K562 (cell line): Measurements from ENCODE around the gene LRRC38. TPM values are rescaled to one million over a fixed set of nuclear protein-coding genes. Genes with fewer than 3 reads are reported as not detected.

Experiments used
- ATAC-seq: fragments of 200-7000 bp; cut with Tn5 transposase; 3 replicates; pipeline ENCODE4 v1.9.1; 2020; ENCODE audit warnings: moderate library complexity
- BruUV-seq: library from RNA; stranded (reverse); fragments of 400-500 nt; replicated peaks from 2 replicates; lab custom pipeline; 2021; lab: Mats Ljungman, UMichigan
- CTCF ChIA-PET: fragments of 300-600 bp; formaldehyde crosslinking; extraction: SDS; loops from one replicate; lab custom pipeline; 2021; ENCODE audit warnings: low intra/inter-chr PET ratio; lab: Yijun Ruan, JAX
- POLR2A ChIA-PET: fragments of 300-600, 350-650 bp; sonication (Branson Sonifier 250); formaldehyde crosslinking; extraction: SDS; loops from one replicate; lab custom pipeline; 2021; ENCODE audit warnings: antibody characterized with exemption, inconsistent platforms; lab: Yijun Ruan, JAX
- DNase-seq, 4 experiments: peaks; one replicate each; pipeline versions ENCODE4 v3.0.0 to v3.0.0-alpha.2; 2011 to 2018; ENCODE audit warnings: low spot score in 3 of 4, mixed read lengths in 3 of 4; ENCODE audit errors: extremely low read depth in 1 of 4
- FAIRE-seq: peaks from 2 replicates; lab custom pipeline; 2011; peaks lifted over from hg19 to GRCh38; lab: Jason Lieb, UNC
- H2AFZ ChIP-seq: 2 replicates; pipeline ENCODE4 v1.6.0; 2011; ENCODE audit warnings: low read depth, low read length, control low read depth, inconsistent platforms
- H3K27ac ChIP-seq: fragments of 200-600 bp; 3 replicates; pipeline ENCODE4 v1.8.0; 2011; ENCODE audit warnings: low read depth, mild to moderate bottlenecking, control low read depth, inconsistent platforms, low read length, moderate library complexity, mixed read lengths; ENCODE audit errors: extremely low read depth
- H3K27me3 ChIP-seq, 2 experiments: fragments of 300-600 bp in 1 of 2; 2 replicates in 1 of 2; 3 replicates in 1 of 2; pipeline versions ENCODE4 v1.6.0 to v1.8.0; 2011; ENCODE audit warnings: inconsistent platforms in 2 of 2, low read length in 2 of 2, mild to moderate bottlenecking in 1 of 2, mixed read lengths in 1 of 2, moderate library complexity in 1 of 2; ENCODE audit not compliant: control insufficient read depth in 2 of 2, insufficient read depth in 2 of 2
- H3K36me3 ChIP-seq: fragments of 300-600 bp; 3 replicates; pipeline ENCODE4 v1.8.0; 2011; ENCODE audit warnings: mild to moderate bottlenecking, low read length, inconsistent platforms; ENCODE audit not compliant: control insufficient read depth, insufficient read depth
- H3K4me1 ChIP-seq, 2 experiments: fragments of 200-600 bp in 1 of 2; replicated peaks in 1 of 2; 2 replicates in 1 of 2; 3 replicates in 1 of 2; pipeline versions ENCODE4 v1.5.1 to v1.8.0; 2011; ENCODE audit warnings: inconsistent platforms in 2 of 2, low read length in 2 of 2, mild to moderate bottlenecking in 1 of 2, mixed read lengths in 1 of 2, moderate library complexity in 1 of 2; ENCODE audit not compliant: control insufficient read depth in 2 of 2, insufficient read depth in 2 of 2
- H3K4me2 ChIP-seq: 2 replicates; pipeline ENCODE4 v1.6.1; 2011; ENCODE audit warnings: low read length, control low read depth, inconsistent platforms, mixed read lengths; ENCODE audit not compliant: insufficient read depth
- H3K4me3 ChIP-seq: fragments of 200-600 bp; sonication (generic), shearing (Covaris generic); 2 replicates; pipeline ENCODE4 v1.5.1; 2016; ENCODE audit warnings: control low read depth, inconsistent platforms
- H3K79me2 ChIP-seq: fragments of 200-600 bp; 3 replicates; pipeline ENCODE4 v1.8.0; 2011; ENCODE audit warnings: low read length, inconsistent platforms; ENCODE audit not compliant: control insufficient read depth, insufficient read depth
- H3K9ac ChIP-seq, 2 experiments: 2 replicates each; pipeline versions ENCODE4 v1.6.0 to v1.6.1; 2011; ENCODE audit warnings: low read depth in 2 of 2, low read length in 2 of 2, control low read depth in 1 of 2, inconsistent platforms in 1 of 2, mild to moderate bottlenecking in 1 of 2, mixed read lengths in 1 of 2; ENCODE audit not compliant: insufficient read depth in 1 of 2
- H3K9me1 ChIP-seq: one replicate; pipeline ENCODE4 v1.6.0; 2011; ENCODE audit warnings: inconsistent platforms, mild to moderate bottlenecking, low read length, moderate library complexity; ENCODE audit not compliant: control insufficient read depth, insufficient read depth
- H3K9me3 ChIP-seq: replicated peaks from 2 replicates; pipeline ENCODE4 v1.5.1; 2011; ENCODE audit warnings: low read depth, low read length, inconsistent platforms; ENCODE audit not compliant: control insufficient read depth, insufficient read depth
- H4K20me1 ChIP-seq: replicated peaks from 2 replicates; pipeline ENCODE4 v1.6.1; 2011; ENCODE audit warnings: low read length, inconsistent platforms, mixed read lengths; ENCODE audit not compliant: control insufficient read depth, insufficient read depth
- COPS2 ChIP-seq: fragments of 450-650 bp; conservative IDR thresholded peaks from 2 replicates; pipeline ENCODE4 v1.6.1; 2016; ENCODE audit warnings: mild to moderate bottlenecking, moderate library complexity
- HNRNPH1 ChIP-seq: fragments of 200-400 bp; formaldehyde crosslinking; optimal IDR thresholded peaks from 2 replicates; pipeline ENCODE3; 2017; ENCODE audit warnings: low read depth, mild to moderate bottlenecking, low read length, moderate library complexity
- ILF3 ChIP-seq: fragments of 450-650 bp; IDR thresholded peaks from 2 replicates; pipeline ENCODE4 v1.6.1; 2018; ENCODE audit warnings: antibody characterized with exemption, mild to moderate bottlenecking, moderate library complexity, borderline replicate concordance
- TAF15 ChIP-seq: fragments of 200-400 bp; formaldehyde crosslinking; IDR thresholded peaks from 2 replicates; pipeline ENCODE4 v1.6.1; 2017; ENCODE audit warnings: mild to moderate bottlenecking, low read depth, low read length, moderate library complexity
- ZNF717 ChIP-seq: fragments of 250-450 bp; sonication (Bioruptor Pico); IDR thresholded peaks from 2 replicates; pipeline ENCODE4 v1.5.0; 2021
- WGBS: fragments of 100-300 bp; shearing (Covaris generic); methylation state at CpG from one replicate; pipeline ENCODE4 v1.1.6; 2016; ENCODE audit warnings: low coverage, mixed read lengths; ENCODE audit not compliant: insufficient coverage; ENCODE audit errors: missing lambda C conversion rate; 5-methylcytosine and 5-hydroxymethylcytosine counted together
- in situ Hi-C: fragments of 300-500 bp; cut with MboI; formaldehyde crosslinking; loops from 4 replicates; pipeline ENCODE4 v1.15.0; 2018; ENCODE audit warnings: inconsistent platforms, mixed read lengths
- intact Hi-C: fragments of 100-400 bp; cut with micrococcal nuclease; formaldehyde crosslinking; loops from 2 replicates; pipeline ENCODE4 v1.14.2; 2022
- polyA plus RNA-seq, 8 experiments: library from polyadenylated mRNA; depleted of rRNA in 4 of 8; stranded (reverse) in 5 of 8; unstranded in 3 of 8; fragments of >200 nt; fragmentation: Nextera tagmentation in 2 of 8; fragmentation: Illumina TruSeq in 1 of 8; extraction: Ambion mirVana in 2 of 8; extraction: Trizol in 1 of 8; gene quantifications; 2 replicates each; pipeline versions ENCODE4 v1.2.1 to v1.2.3, GENCODE V29; 2011 to 2014; ENCODE audit warnings: inconsistent platforms in 1 of 8, missing spikeins in 1 of 8
- total RNA-seq, 7 experiments: library from RNA; depleted of rRNA in 6 of 7; stranded (reverse); fragments of >200 nt in 6 of 7; fragmentation: Illumina TruSeq in 2 of 7; extraction: Trizol in 2 of 7; gene quantifications; 2 replicates each; pipeline versions ENCODE4 v1.2.1 to v1.2.3, GENCODE V29; 2011 to 2021; ENCODE audit warnings: low replicate concordance in 1 of 7
- TF ChIP-seq, protein P1 (sequence below): fragments of 450-650 bp; IDR thresholded peaks from 2 replicates; pipeline ENCODE4 v1.6.1; 2017; ENCODE audit warnings: mild to moderate bottlenecking, moderate library complexity
- TF ChIP-seq, protein P2 (sequence below): fragments of 250-450 bp; sonication (Bioruptor Pico); IDR thresholded peaks from 2 replicates; pipeline ENCODE4 v1.5.0; 2021
- TF ChIP-seq, protein P3 (sequence below): fragments of 250-450 bp; sonication (Bioruptor Pico); IDR thresholded peaks from 2 replicates; pipeline ENCODE4 v1.4.0; 2020; ENCODE audit warnings: mild to moderate bottlenecking, moderate library complexity
- TF ChIP-seq, protein P4 (sequence below): fragments of 250-450 bp; sonication (Bioruptor Pico); IDR thresholded peaks from 2 replicates; pipeline ENCODE4 v1.5.0; 2020; ENCODE audit warnings: mild to moderate bottlenecking, borderline replicate concordance

The LRRC38 gene
- total and polyA plus RNA-seq, 9 of the 15 experiments (the other 6 are each of a cell fraction or from before 2014, with no cell fraction given), result not detected

DNA sequence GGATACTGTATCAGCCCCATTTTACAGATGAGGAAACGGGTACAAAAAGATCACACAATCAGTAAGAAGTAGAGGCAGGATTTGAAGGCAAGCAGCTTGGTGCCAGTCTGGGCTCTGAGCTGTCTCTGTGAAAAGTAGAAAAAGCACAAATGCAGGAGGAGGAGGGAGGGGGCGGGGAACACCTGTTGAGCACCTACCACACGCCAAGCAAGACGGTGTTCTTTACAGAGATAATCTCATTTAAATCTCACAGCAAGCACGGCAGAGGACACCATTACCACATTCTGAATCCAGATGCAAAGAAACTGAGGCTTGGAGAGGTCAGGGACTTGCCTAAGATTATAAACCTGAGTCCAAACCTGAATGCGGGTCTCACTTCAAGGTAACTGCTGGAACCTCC lies 3.3 kb downstream of the LRRC38 start (continued):
- TF ChIP-seq, protein P1, sequence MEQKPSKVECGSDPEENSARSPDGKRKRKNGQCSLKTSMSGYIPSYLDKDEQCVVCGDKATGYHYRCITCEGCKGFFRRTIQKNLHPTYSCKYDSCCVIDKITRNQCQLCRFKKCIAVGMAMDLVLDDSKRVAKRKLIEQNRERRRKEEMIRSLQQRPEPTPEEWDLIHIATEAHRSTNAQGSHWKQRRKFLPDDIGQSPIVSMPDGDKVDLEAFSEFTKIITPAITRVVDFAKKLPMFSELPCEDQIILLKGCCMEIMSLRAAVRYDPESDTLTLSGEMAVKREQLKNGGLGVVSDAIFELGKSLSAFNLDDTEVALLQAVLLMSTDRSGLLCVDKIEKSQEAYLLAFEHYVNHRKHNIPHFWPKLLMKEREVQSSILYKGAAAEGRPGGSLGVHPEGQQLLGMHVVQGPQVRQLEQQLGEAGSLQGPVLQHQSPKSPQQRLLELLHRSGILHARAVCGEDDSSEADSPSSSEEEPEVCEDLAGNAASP, result no peak
- TF ChIP-seq TAF15 (no peak), HNRNPH1 (no peak), COPS2 (no peak)
- TF ChIP-seq, protein P2, sequence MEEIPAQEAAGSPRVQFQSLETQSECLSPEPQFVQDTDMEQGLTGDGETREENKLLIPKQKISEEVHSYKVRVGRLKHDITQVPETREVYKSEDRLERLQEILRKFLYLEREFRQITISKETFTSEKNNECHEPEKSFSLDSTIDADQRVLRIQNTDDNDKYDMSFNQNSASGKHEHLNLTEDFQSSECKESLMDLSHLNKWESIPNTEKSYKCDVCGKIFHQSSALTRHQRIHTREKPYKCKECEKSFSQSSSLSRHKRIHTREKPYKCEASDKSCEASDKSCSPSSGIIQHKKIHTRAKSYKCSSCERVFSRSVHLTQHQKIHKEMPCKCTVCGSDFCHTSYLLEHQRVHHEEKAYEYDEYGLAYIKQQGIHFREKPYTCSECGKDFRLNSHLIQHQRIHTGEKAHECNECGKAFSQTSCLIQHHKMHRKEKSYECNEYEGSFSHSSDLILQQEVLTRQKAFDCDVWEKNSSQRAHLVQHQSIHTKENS, result no peak

DNA sequence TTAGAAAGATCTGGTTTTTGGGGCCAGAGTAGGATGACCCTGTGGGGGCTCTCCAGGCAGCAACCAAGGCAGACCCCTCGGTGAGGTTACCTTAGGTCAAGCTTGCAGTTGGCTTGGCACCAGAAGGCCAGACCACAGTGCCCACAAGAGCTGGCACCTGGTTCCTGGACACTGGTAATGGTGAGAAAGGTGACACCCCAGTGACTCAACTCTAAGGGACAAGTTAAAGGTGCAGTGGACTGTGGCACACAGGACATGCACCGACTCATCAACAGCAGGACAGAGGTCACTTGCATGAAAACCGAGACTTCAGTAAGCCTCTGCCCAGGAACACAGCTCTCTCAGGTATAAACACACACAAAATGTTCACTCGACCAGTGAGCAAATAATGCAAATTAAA lies 6.7 kb downstream of the LRRC38 start:
- BruUV-seq, result no TSS peak
- POLR2A ChIA-PET, result no interaction called here
- H3K4me3 ChIP-seq, result no peak overlapping the region
- no peak overlapping the region for H3K4me2 ChIP-seq
- peaks cover 18% of the 10 kb centered on the region for H4K20me1 ChIP-seq
- in situ Hi-C loops (no loop called here), intact Hi-C loops (no loop called here)
- no peak overlapping the region for H3K9ac ChIP-seq
- CTCF ChIA-PET, result no interaction called here
- H3K36me3 ChIP-seq, result no peaks in the 10 kb centered on the region
- H3K79me2 ChIP-seq, result no peaks in the 10 kb centered on the region
- peaks cover 7 to 61% of the 10 kb centered on the region in 2 experiments; a peak in 4 of 5 replicates for H3K27me3 ChIP-seq
- DNase-seq, result no peak
- H2AFZ ChIP-seq, result no peak overlapping the region
- ATAC-seq, result no peak
- H3K4me1 ChIP-seq, result no peaks in the 10 kb centered on the region
- H3K9me3 ChIP-seq, result no peaks in the 10 kb centered on the region
- no peak for FAIRE-seq
- peaks cover 2% of the 10 kb centered on the region for H3K9me1 ChIP-seq
- 1% methylated on average over 4 of the region's 4 CpGs for WGBS
- H3K27ac ChIP-seq, result no peak overlapping the region
- TF ChIP-seq ILF3 (no peak), ZNF717 (CRISPR knock-in tag) (no peak)
- TF ChIP-seq, protein P3, sequence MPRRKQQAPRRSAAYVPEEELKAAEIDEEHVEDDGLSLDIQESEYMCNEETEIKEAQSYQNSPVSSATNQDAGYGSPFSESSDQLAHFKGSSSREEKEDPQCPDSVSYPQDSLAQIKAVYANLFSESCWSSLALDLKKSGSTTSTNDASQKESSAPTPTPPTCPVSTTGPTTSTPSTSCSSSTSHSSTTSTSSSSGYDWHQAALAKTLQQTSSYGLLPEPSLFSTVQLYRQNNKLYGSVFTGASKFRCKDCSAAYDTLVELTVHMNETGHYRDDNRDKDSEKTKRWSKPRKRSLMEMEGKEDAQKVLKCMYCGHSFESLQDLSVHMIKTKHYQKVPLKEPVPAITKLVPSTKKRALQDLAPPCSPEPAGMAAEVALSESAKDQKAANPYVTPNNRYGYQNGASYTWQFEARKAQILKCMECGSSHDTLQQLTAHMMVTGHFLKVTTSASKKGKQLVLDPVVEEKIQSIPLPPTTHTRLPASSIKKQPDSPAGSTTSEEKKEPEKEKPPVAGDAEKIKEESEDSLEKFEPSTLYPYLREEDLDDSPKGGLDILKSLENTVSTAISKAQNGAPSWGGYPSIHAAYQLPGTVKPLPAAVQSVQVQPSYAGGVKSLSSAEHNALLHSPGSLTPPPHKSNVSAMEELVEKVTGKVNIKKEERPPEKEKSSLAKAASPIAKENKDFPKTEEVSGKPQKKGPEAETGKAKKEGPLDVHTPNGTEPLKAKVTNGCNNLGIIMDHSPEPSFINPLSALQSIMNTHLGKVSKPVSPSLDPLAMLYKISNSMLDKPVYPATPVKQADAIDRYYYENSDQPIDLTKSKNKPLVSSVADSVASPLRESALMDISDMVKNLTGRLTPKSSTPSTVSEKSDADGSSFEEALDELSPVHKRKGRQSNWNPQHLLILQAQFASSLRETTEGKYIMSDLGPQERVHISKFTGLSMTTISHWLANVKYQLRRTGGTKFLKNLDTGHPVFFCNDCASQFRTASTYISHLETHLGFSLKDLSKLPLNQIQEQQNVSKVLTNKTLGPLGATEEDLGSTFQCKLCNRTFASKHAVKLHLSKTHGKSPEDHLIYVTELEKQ (CRISPR knock-in tag), result no peak
- TF ChIP-seq, protein P4, sequence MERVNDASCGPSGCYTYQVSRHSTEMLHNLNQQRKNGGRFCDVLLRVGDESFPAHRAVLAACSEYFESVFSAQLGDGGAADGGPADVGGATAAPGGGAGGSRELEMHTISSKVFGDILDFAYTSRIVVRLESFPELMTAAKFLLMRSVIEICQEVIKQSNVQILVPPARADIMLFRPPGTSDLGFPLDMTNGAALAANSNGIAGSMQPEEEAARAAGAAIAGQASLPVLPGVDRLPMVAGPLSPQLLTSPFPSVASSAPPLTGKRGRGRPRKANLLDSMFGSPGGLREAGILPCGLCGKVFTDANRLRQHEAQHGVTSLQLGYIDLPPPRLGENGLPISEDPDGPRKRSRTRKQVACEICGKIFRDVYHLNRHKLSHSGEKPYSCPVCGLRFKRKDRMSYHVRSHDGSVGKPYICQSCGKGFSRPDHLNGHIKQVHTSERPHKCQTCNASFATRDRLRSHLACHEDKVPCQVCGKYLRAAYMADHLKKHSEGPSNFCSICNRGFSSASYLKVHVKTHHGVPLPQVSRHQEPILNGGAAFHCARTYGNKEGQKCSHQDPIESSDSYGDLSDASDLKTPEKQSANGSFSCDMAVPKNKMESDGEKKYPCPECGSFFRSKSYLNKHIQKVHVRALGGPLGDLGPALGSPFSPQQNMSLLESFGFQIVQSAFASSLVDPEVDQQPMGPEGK (CRISPR knock-in tag), result no peak
